ENCODE results near the gene ESR2. TPM values are rescaled to one million over a fixed set of nuclear protein-coding genes. Genes with fewer than 3 reads are reported as not detected.
"Not testable (repeated sequence)": the region's sequence is repeated elsewhere in the genome, so short reads cannot be mapped to it uniquely, and the experiment has no call there.

ESR2 gene
- total RNA-seq, 1 experiment from 2014 or later, result 0.15 TPM

DNA sequence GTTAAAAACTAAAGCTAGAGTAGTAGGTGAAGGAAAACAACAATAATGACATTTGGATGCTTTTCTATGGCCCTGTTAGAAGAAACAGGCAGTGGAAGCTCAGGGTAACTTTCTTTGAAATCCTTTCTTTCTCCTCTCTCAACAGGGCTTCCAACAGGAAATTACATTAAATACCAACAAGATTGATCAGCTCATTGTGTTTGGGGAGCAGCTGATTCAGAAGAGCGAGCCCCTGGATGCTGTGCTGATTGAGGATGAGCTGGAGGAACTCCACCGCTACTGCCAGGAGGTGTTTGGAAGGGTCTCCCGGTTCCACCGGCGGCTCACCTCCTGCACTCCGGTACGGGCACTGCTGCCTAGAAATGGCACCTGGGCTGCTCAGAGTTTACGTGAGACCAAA is 81.5 kb downstream of the ESR2 start:
- no peaks in the 10 kb centered on the region for H3K9me3 ChIP-seq (ENCODE audit: control insufficient read depth, low read depth, low read length)
- no peak overlapping the region for H3K4ac ChIP-seq (ENCODE audit: low read depth, low read length)
- no peaks in the 10 kb centered on the region; the same call in 1 of the 2 replicates for H3K27me3 Mint-ChIP-seq (ENCODE audit: low read depth)
- no peak for DNase-seq
- H3K79me1 ChIP-seq (ENCODE audit: insufficient read depth, low read depth, low read length, poor library complexity, severe bottlenecking), result no peaks in the 10 kb centered on the region
- H3K79me2 ChIP-seq (ENCODE audit: insufficient read depth, low read length), result no peaks in the 10 kb centered on the region
- no peak overlapping the region for H2BK20ac ChIP-seq (ENCODE audit: low read depth, low read length, poor library complexity, severe bottlenecking)
- H3K23me2 ChIP-seq (ENCODE audit: insufficient read length, low read depth, low read length, poor library complexity, severe bottlenecking), result no peaks in the 10 kb centered on the region
- H2BK12ac ChIP-seq (ENCODE audit: insufficient read length, low read depth, low read length), result no peak overlapping the region
- H3K9me3 Mint-ChIP-seq, result no peaks in the 10 kb centered on the region
- H3K9ac ChIP-seq (ENCODE audit: extremely low read depth, insufficient read length, low read length), result no peak overlapping the region
- no peak overlapping the region for H3K27ac ChIP-seq (ENCODE audit: insufficient read length, low read depth, low read length)
- peak overlapping the region in 2 of 3 experiments; percentile 14 to 24; a peak in 2 of 7 replicates for H3K27ac Mint-ChIP-seq
- no peak overlapping the region for H3K18ac ChIP-seq (ENCODE audit: insufficient read length, low read depth, low read length)
- H3K14ac ChIP-seq (ENCODE audit: insufficient read depth, low read length), result no peak overlapping the region
- no peak overlapping the region for H3K23ac ChIP-seq (ENCODE audit: insufficient read length, low read depth, low read length)
- TF ChIP-seq, protein P1, sequence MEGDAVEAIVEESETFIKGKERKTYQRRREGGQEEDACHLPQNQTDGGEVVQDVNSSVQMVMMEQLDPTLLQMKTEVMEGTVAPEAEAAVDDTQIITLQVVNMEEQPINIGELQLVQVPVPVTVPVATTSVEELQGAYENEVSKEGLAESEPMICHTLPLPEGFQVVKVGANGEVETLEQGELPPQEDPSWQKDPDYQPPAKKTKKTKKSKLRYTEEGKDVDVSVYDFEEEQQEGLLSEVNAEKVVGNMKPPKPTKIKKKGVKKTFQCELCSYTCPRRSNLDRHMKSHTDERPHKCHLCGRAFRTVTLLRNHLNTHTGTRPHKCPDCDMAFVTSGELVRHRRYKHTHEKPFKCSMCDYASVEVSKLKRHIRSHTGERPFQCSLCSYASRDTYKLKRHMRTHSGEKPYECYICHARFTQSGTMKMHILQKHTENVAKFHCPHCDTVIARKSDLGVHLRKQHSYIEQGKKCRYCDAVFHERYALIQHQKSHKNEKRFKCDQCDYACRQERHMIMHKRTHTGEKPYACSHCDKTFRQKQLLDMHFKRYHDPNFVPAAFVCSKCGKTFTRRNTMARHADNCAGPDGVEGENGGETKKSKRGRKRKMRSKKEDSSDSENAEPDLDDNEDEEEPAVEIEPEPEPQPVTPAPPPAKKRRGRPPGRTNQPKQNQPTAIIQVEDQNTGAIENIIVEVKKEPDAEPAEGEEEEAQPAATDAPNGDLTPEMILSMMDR (conservative IDR thresholded peaks at IDR 0.05), result no peak
- no peak overlapping the region for H2AK5ac ChIP-seq (ENCODE audit: insufficient read length, low read length)
- H4K8ac ChIP-seq (replicated peaks; ENCODE audit: insufficient read length, low read depth, low read length), result no peak overlapping the region
- H4K91ac ChIP-seq (ENCODE audit: insufficient read length, low read depth, low read length), result no peak overlapping the region
- no peak overlapping the region for H3T11ph ChIP-seq (ENCODE audit: low read length)
- no peak overlapping the region for H2BK5ac ChIP-seq (ENCODE audit: insufficient read length, low read length)
- no peak overlapping the region for H2AFZ ChIP-seq (ENCODE audit: low read length)
- H3K36me3 Mint-ChIP-seq (ENCODE audit: insufficient read depth in 1 of 3, low read depth in 3 of 3), result peaks cover 59 to 89% (median 81%) of the 10 kb centered on the region in 3 experiments; a peak in 6 of 7 replicates
- no peaks in the 10 kb centered on the region for H3K27me3 ChIP-seq (ENCODE audit: insufficient read depth, low read length)
- no peak overlapping the region for H2BK15ac ChIP-seq (ENCODE audit: low read depth, low read length)
- H3K4me2 ChIP-seq (ENCODE audit: insufficient read depth, insufficient read length, low read length), result no peak overlapping the region
- no peaks in the 10 kb centered on the region for H3K4me1 ChIP-seq (ENCODE audit: insufficient read depth, low read length)
- no CpG with 5 or more reads among the region's 8 CpGs for WGBS (ENCODE audit: extremely low coverage, insufficient read length, low lambda C conversion rate)
- no peak overlapping the region for H3K56ac ChIP-seq (ENCODE audit: insufficient read length, low read depth, low read length)
- no peaks in the 10 kb centered on the region for H3K4me1 Mint-ChIP-seq
- no peak overlapping the region for H2BK120ac ChIP-seq (ENCODE audit: low read depth, low read length, poor library complexity, severe bottlenecking)
- no peak overlapping the region for H4K5ac ChIP-seq (ENCODE audit: insufficient read length, low read depth, low read length)
- H4K20me1 ChIP-seq (ENCODE audit: control insufficient read depth, insufficient read depth, insufficient read length), result no peaks in the 10 kb centered on the region
- H3K4me3 Mint-ChIP-seq, result no peak overlapping the region

DNA sequence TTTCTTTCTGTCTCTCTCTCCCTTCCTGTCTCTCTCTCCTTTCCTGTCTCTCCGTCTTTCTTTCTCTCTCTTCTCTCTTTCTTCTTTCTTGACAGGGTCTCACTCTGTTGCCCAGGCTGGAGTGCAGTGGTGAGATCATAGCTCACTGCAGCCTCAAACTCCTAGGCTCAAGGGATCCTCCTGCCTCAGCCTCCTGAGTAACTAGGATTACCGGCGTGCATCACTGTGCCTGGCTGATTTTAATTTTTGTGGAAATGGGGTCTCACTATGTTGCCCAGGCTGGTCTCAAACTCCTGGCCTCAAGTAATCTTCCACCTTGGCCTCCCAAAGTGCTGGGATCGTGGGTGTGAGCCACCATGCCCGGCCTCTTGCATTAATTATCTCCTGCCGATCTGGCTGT is 83.3 kb downstream of the ESR2 start:
- no CpG with 5 or more reads among the region's 6 CpGs for WGBS (ENCODE audit: extremely low coverage, insufficient read length, low lambda C conversion rate)
- not testable (repeated sequence) for H3T11ph ChIP-seq (ENCODE audit: low read length); H3K27ac ChIP-seq (ENCODE audit: insufficient read length, low read depth, low read length); H4K20me1 ChIP-seq (ENCODE audit: control insufficient read depth, insufficient read depth, insufficient read length); H2BK5ac ChIP-seq (ENCODE audit: insufficient read length, low read length); H2BK20ac ChIP-seq (ENCODE audit: low read depth, low read length, poor library complexity, severe bottlenecking); H2AK5ac ChIP-seq (ENCODE audit: insufficient read length, low read length); H2BK15ac ChIP-seq (ENCODE audit: low read depth, low read length); H4K91ac ChIP-seq (ENCODE audit: insufficient read length, low read depth, low read length); H4K8ac ChIP-seq (replicated peaks; ENCODE audit: insufficient read length, low read depth, low read length); H3K4me1 ChIP-seq (ENCODE audit: insufficient read depth, low read length); H3K4me3 Mint-ChIP-seq; H3K79me1 ChIP-seq (ENCODE audit: insufficient read depth, low read depth, low read length, poor library complexity, severe bottlenecking); H3K9ac ChIP-seq (ENCODE audit: extremely low read depth, insufficient read length, low read length); H2BK12ac ChIP-seq (ENCODE audit: insufficient read length, low read depth, low read length); H3K23ac ChIP-seq (ENCODE audit: insufficient read length, low read depth, low read length); DNase-seq; H4K5ac ChIP-seq (ENCODE audit: insufficient read length, low read depth, low read length); H3K23me2 ChIP-seq (ENCODE audit: insufficient read length, low read depth, low read length, poor library complexity, severe bottlenecking); H3K9me3 Mint-ChIP-seq; H2BK120ac ChIP-seq (ENCODE audit: low read depth, low read length, poor library complexity, severe bottlenecking); H2AFZ ChIP-seq (ENCODE audit: low read length); H3K4me1 Mint-ChIP-seq; H3K4ac ChIP-seq (ENCODE audit: low read depth, low read length); H3K9me3 ChIP-seq (ENCODE audit: control insufficient read depth, low read depth, low read length); H3K79me2 ChIP-seq (ENCODE audit: insufficient read depth, low read length); H3K27me3 ChIP-seq (ENCODE audit: insufficient read depth, low read length); H3K4me2 ChIP-seq (ENCODE audit: insufficient read depth, insufficient read length, low read length); H3K18ac ChIP-seq (ENCODE audit: insufficient read length, low read depth, low read length); H3K14ac ChIP-seq (ENCODE audit: insufficient read depth, low read length); H3K56ac ChIP-seq (ENCODE audit: insufficient read length, low read depth, low read length); H3K27me3 Mint-ChIP-seq (ENCODE audit: low read depth)
- peak overlapping the region in 1 of 3 experiments; percentile 11; a peak in 2 of 7 replicates for H3K27ac Mint-ChIP-seq
- H3K36me3 Mint-ChIP-seq (ENCODE audit: insufficient read depth in 1 of 3, low read depth in 3 of 3), result peaks cover 48 to 74% (median 64%) of the 10 kb centered on the region in 3 experiments; a peak in 6 of 7 replicates
